ENCODE data around the gene ZFP69B. TPM values are rescaled to one million over a fixed set of nuclear protein-coding genes. Genes with fewer than 3 reads are reported as not detected.

The ZFP69B gene
- total RNA-seq, 4 donors from 2014 or later, result 0.39 to 2.3 (median 1.3) TPM

DNA sequence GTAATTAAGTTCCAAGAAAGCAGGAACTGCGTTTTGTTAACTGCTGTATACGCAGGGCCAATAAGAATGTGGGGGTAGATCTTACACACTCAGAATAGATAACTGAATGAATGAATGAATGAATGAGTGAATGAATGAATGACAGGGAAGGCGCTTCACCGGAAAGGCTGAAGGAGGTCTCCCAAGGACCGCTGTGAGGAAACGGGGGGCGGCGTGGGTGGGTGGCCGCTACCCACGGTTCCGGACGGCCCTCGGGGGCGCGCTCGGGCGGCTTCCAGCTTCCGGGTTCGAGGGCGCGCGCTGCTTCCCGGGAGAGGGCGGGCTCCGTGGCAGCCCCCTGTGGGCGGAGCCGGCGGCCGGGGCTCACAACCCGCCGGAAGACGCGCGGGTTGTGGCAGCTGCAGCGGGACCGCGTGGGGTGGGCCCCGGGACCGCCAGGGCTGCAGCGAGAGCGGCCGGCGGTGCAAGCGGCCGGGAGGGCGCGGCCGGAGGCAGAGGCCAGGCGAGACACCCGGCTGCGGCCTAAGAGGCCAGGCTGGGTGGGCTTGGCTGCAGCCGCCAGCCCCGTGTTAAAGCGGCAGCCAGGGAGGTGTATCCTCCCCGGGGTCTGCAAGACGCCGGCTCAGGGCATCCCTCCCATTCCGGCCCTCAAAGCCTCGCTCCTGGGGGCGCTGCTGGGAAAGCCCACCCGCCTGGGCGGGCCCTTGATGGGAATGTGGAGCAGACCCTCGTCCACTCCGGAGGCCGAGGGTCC lies 26.8 kb downstream of the ZFP69B start, which contains the start of gene ZFP69:
TSS of gene ZFP69 (plus strand) at position 367 of the 754 bp plus-strand sequence. CDS start 2,072 bp downstream, outside the sequence.
- peak; percentile 5 to 29 for DNase-seq (ENCODE audit: low spot score in 2 of 2)
- Histone ChIP-seq H3K4me3 (peak within 1 kb of the TSS; percentile 74 to 92 (median 88)), H3K27ac (peak within 1 kb of the TSS; percentile 51 to 81 (median 66)), H3K27me3 (no peaks in the 10 kb centered on the region), H3K9me3 (peaks cover 0 to 46% (median 12%) of the 10 kb centered on the region in 4 donors), H3K4me1 (peaks cover 0 to 12% (median 5%) of the 10 kb centered on the region in 4 donors), H3K36me3 (peaks cover 0 to 29% (median 0%) of the 10 kb centered on the region in 3 donors)
- WGBS, 2 donors, result 1% methylated on average over 26 to 64 of the region's 65 CpGs
- TF ChIP-seq CTCF (IDR thresholded peaks at IDR 0.05) (peak in 1 of 5 experiments; percentile 15), POLR2A (IDR thresholded peaks at IDR 0.05) (peak; percentile 27 to 37), EP300 (IDR thresholded peaks at IDR 0.05) (no peak)

GRCh38 chr1:40477678-40478053 lies 27.4 kb downstream of the ZFP69B start:
- Histone ChIP-seq H3K27me3 (no peaks in the 10 kb centered on the region), H3K4me3 (peak overlapping the region; percentile 74 to 92 (median 88)), H3K9me3 (peaks cover 0 to 48% (median 12%) of the 10 kb centered on the region in 4 donors), H3K36me3 (peaks cover 0 to 35% (median 0%) of the 10 kb centered on the region in 3 donors), H3K27ac (peak overlapping the region in 3 of 4 donors; percentile 64 to 81 (median 67)), H3K4me1 (peaks cover 0 to 12% (median 5%) of the 10 kb centered on the region in 4 donors)
- WGBS, 2 donors, result 2 to 3% methylated on average over 17 of the region's 17 CpGs
- DNase-seq (ENCODE audit: low spot score in 2 of 2), result peak in 1 of 2 donors; percentile 4
- TF ChIP-seq CTCF (IDR thresholded peaks at IDR 0.05) (no peak), POLR2A (IDR thresholded peaks at IDR 0.05) (no peak), EP300 (IDR thresholded peaks at IDR 0.05) (no peak)

DNA sequence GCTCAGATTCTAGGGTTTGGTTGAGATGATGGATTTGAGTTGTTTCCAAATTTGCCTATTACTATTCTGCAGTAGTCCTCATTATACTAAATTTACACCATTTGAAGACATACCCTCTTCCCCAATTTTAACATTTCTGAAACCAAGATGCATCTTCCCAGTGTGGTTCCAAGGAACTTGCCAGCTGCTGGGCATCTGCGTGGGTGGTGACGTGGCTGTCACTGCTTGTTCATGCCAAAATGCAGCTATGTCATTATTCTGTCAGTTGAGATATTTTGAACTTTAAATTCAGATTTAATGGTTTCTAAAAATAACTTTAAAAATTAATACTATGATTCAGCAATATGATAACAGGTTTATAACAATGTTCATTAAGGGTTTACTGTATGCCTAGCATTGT lies 28.0 kb downstream of the ZFP69B start:
- H3K36me3 ChIP-seq, result peaks cover 0 to 41% (median 0%) of the 10 kb centered on the region in 3 donors
- WGBS, 2 donors, result 25 to 30% methylated on average over 2 of the region's 2 CpGs
- H3K4me1 ChIP-seq, result peaks cover 0 to 12% (median 5%) of the 10 kb centered on the region in 4 donors
- H3K27me3 ChIP-seq, result no peaks in the 10 kb centered on the region
- peaks cover 0 to 49% (median 12%) of the 10 kb centered on the region in 4 donors for H3K9me3 ChIP-seq
- DNase-seq (ENCODE audit: low spot score in 2 of 2), result no peak
- H3K4me3 ChIP-seq, result peak overlapping the region in 3 of 4 donors; percentile 74 to 92 (median 86)
- H3K27ac ChIP-seq, result no peak overlapping the region
- TF ChIP-seq POLR2A (IDR thresholded peaks at IDR 0.05) (no peak), CTCF (IDR thresholded peaks at IDR 0.05) (no peak), EP300 (IDR thresholded peaks at IDR 0.05) (no peak)

GRCh38 chr1:40479156-40479555 lies 28.9 kb downstream of the ZFP69B start:
- Histone ChIP-seq H3K4me3 (no peak overlapping the region), H3K9me3 (peaks cover 0 to 49% (median 12%) of the 10 kb centered on the region in 4 donors), H3K4me1 (peaks cover 0 to 12% (median 5%) of the 10 kb centered on the region in 4 donors), H3K36me3 (peaks cover 0 to 50% (median 0%) of the 10 kb centered on the region in 3 donors), H3K27ac (no peak overlapping the region), H3K27me3 (no peaks in the 10 kb centered on the region)
- WGBS, 2 donors, result 85 to 87% methylated on average over 4 of the region's 4 CpGs
- TF ChIP-seq EP300 (IDR thresholded peaks at IDR 0.05), result no peak
- TF ChIP-seq CTCF (IDR thresholded peaks at IDR 0.05), result no peak
- TF ChIP-seq POLR2A (IDR thresholded peaks at IDR 0.05), result no peak
- DNase-seq (ENCODE audit: low spot score in 2 of 2), result no peak
